Measurements from ENCODE around the gene RILPL2. TPM values are rescaled to one million over a fixed set of nuclear protein-coding genes. Genes with fewer than 3 reads are reported as not detected.

The RILPL2 gene
- total and polyA plus RNA-seq, 2 of the 13 experiments (the other 11 are each of a cell fraction or from before 2014, with no cell fraction given): 2.7 to 8.1 TPM

DNA sequence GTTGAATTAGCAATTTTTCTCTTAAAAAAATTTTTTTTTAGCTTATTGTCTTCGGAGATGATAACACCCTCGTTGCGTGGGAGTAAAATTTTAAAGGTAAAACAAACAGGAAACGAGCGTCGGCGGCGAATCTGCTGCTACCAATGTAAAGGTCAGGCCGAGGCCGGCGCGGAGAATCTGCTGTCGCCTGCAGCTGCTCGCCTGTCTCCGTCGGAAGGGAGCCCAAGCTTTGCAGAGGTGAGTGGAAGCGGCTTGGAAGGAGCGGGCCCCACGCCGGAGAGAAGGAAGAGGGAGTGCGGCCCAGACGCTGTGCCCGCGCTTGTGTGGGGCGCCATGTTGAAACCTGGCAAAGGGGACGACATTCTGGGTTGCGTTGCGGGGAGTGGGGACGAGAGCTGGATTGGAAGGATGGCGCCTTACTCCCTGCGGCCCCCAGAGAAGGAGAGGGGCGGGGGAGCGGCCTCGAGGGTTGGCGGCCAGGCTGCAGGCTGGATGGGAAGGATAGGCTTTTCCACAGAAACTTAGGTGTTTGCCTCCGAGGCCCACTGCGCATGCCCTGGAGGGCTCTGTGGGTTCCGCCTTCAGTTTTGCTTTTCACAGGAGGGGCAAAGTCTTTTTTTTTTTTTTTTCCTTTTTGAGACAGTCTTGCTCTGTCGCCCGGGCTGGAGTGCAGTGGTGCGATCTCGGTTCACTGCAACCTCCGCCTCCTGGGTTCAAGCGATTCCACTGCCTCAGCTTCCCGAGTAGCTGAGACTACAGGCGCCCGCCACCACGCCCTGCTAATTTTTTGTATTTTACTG, 21.7 kb upstream of the RILPL2 start, which contains the start of gene SNRNP35 (continued):
- TF ChIP-seq TERF1 (CRISPR knock-in tag; IDR thresholded peaks at IDR 0.05) (no peak), SSRP1 (CRISPR knock-in tag; IDR thresholded peaks at IDR 0.05) (0 out of 2 replicates have a peak, but pooled peaks have one; percentile 43), ZNF570 (CRISPR knock-in tag; IDR thresholded peaks at IDR 0.05; ENCODE audit: borderline replicate concordance) (no peak), RBFOX2 (IDR thresholded peaks at IDR 0.05; ENCODE audit: low read depth, low read length) (peak; percentile 92), JDP2 (CRISPR knock-in tag; IDR thresholded peaks at IDR 0.05; ENCODE audit: borderline replicate concordance) (no peak; the same call in 1 of the 2 replicates), ATM (IDR thresholded peaks at IDR 0.05; ENCODE audit: borderline replicate concordance) (no peak), ZNF484 (CRISPR knock-in tag; IDR thresholded peaks at IDR 0.05; ENCODE audit: borderline replicate concordance, low read depth) (no peak), NFRKB (IDR thresholded peaks at IDR 0.05) (peak; percentile 67; the same call in 1 of the 2 replicates), ZBTB7A (CRISPR knock-in tag; IDR thresholded peaks at IDR 0.05) (peak; percentile 76; the same call in 1 of the 2 replicates), ZNF784 (CRISPR knock-in tag; IDR thresholded peaks at IDR 0.05; ENCODE audit: borderline replicate concordance) (no peak), ZNF589 (CRISPR knock-in tag; conservative IDR thresholded peaks at IDR 0.05) (peak; percentile 49; the same call in 1 of the 2 replicates), ZNF383 (CRISPR knock-in tag; IDR thresholded peaks at IDR 0.05; ENCODE audit: borderline replicate concordance) (no peak), MATR3 (CRISPR knock-in tag; IDR thresholded peaks at IDR 0.05) (no peak), AHR (CRISPR knock-in tag; IDR thresholded peaks at IDR 0.05) (peak; percentile 69), FIP1L1 (IDR thresholded peaks at IDR 0.05; ENCODE audit: borderline replicate concordance, insufficient read depth, low read depth, low read length) (no peak), PTBP1 (IDR thresholded peaks at IDR 0.05; ENCODE audit: low read depth, low read length, poor library complexity, severe bottlenecking) (no peak), RARG (CRISPR knock-in tag; IDR thresholded peaks at IDR 0.05; ENCODE audit: low read depth) (no peak), ZNF781 (CRISPR knock-in tag; IDR thresholded peaks at IDR 0.05; ENCODE audit: borderline replicate concordance, not compliant biosample characterization) (peak; percentile 21), TEAD2 (CRISPR knock-in tag; IDR thresholded peaks at IDR 0.05) (no peak), ZNF337 (CRISPR knock-in tag; IDR thresholded peaks at IDR 0.05; ENCODE audit: borderline replicate concordance, low read depth) (peak; percentile 63; the same call in 1 of the 2 replicates), IRX3 (CRISPR knock-in tag; IDR thresholded peaks at IDR 0.05; ENCODE audit: borderline replicate concordance, low read depth) (no peak), NKX3-1 (CRISPR knock-in tag; IDR thresholded peaks at IDR 0.05) (peak; percentile 31; the same call in 1 of the 2 replicates), GMEB2 (CRISPR knock-in tag; IDR thresholded peaks at IDR 0.05; ENCODE audit: low read depth) (peak; percentile 37; the same call in 1 of the 2 replicates)
- TF ChIP-seq, protein P1, sequence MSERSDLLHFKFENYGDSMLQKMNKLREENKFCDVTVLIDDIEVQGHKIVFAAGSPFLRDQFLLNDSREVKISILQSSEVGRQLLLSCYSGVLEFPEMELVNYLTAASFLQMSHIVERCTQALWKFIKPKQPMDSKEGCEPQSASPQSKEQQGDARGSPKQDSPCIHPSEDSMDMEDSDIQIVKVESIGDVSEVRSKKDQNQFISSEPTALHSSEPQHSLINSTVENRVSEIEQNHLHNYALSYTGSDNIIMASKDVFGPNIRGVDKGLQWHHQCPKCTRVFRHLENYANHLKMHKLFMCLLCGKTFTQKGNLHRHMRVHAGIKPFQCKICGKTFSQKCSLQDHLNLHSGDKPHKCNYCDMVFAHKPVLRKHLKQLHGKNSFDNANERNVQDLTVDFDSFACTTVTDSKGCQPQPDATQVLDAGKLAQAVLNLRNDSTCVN (CRISPR knock-in tag; IDR thresholded peaks at IDR 0.05; ENCODE audit: borderline replicate concordance): peak; percentile 73; the same call in 1 of the 2 replicates

All from HepG2 (cell line).